TTC549 (cell line): Measurements from ENCODE around the gene WDR87.

ENCODE experiments used
- FAIRE-seq: peaks from 2 replicates; lab custom pipeline; 2012; peaks lifted over from hg19 to GRCh38; lab: Jason Lieb, UNC

WDR87 gene

DNA sequence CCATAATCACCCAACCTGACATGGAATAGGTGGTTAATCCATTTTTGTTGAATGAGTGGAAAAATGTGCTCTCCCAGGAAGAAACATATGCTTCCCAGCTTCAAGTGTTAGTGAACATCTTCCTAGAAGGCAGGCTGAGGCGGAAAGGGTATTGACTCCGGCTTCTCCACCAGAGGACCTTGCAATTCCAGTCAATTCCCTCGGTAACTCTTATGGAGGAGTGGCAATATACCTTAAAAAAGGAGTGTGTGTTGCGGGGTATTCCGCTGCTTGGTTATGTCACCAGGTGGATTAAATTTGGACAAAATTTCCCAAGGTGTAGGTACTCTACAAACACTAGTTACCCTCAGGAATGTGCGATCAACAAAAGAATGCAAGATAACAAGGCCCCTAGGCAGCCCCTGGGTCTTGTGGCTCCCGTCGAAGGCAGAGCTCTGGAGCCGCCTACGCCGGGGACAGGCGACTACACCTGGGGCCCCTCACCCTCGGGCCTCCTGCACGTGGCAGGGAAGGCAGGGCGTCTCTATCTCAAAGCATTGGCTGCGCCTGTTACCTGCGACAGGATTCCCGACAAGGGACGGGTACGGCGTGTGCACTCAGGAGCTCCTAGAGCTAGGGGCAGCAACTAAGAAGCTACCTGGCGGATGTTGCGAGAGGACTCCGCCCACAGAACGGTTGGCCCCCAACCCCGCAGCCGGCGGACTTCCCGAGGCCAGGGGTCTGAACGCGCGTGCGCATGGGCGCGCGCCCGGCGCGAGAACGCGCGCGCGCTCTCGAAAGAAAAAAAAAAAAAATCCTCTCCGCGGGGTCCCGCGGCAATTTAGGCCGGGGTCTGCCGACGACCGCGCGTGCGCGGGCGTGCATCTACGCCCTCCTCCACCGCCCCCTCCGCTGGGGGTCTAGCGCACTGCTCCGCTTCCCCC is at the start of gene WDR87:
TSS of gene WDR87 (minus strand) at position 649 of the 923 bp plus-strand sequence. CDS start 8,355 bp downstream, outside the sequence.
- FAIRE-seq: no peak

DNA sequence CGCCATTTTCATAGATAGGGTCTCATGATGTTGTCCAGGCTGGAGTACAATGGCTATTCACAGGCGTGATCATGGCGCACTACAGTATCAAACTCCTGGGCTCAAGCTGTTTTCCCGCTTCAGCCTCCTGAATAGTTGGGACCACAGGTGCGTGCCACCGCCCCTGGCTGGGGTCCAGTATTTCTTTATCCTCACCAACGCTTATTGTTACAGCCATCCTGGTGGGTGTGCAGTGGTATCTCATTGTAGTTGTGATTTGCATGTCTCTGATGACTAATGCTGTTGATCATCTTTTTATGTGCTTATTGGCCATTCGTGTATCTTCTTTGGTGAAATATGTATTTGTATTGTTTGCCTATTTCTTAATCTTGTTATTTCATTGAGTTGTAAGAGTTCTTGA is 49.6 kb upstream of the WDR87 start:
- no peak for FAIRE-seq

DNA sequence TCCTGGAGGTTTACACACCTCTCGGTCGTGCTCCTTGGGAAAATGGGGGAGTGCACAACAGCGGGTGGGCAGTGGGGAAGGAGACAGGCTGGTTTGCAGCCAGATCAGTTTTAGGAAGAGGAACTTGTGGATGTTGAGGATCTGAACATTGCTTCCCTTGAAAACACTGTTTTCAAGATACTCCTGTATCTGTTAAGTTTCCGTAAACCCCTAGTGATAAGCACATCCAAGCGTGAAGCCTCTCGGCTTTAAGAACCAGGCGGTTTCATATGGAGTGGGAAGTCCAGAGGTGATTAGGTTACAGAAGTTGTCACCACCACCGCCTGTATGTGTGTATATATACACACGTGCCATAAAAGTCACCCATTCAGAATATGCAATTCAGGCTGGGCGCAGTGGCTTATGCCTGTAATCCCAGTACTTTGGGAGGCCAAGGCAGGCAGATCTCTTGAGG is 48.1 kb upstream of the WDR87 start:
- no peak for FAIRE-seq

DNA sequence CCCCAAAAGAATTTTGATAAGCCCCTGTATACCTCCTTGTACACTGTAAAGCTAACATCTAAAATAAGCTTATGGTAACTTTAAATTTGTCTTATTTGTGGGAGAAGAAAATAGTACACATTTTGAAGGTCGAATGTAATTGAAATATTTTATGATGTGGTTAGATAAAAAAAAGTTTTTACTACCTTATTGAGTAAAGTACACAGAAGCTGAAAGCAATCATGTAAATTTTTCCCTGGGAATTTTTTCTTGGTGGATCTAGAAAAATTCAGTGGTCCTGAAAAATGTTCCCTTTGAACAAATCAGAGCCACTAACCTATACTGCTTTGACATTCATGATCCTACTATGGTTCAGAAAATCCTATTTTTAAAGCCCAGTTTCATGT is 47.5 kb upstream of the WDR87 start:
- no peak for FAIRE-seq

DNA sequence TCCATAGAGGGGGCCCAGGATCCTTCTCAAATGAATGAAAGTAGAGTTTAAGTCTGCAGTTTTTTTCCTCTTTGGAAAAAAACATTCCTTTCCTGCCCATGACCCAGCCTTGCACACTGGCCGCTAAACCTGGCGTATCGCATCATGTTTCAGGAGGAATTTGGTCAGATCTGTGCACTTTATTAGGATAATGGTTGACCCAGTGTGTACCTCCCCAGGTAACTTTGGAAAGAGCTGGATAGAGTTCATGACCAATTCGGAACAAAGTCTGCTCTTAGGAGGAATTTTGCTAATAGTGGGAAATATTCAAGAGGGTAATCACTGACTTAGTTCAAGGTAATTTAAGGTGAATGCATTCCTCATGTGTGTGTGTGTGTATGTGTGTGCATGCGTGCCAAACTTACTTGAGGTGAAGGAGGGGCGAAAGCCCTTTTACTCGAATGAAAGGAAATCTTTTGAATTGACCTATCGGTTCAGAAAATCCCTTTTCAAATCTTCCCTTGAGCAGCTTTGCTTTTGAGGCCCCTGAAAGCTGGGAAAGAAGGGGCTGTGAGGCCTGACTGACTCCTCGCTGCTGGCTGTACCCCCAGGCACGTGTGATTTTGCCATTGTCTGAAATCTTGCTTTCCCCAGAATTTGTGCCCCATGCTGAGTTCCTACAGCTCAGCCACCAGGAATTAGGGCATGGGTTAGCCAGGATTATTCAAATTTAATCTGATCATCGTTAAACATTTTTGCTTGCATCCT is 47.0 kb upstream of the WDR87 start:
- FAIRE-seq: no peak

DNA sequence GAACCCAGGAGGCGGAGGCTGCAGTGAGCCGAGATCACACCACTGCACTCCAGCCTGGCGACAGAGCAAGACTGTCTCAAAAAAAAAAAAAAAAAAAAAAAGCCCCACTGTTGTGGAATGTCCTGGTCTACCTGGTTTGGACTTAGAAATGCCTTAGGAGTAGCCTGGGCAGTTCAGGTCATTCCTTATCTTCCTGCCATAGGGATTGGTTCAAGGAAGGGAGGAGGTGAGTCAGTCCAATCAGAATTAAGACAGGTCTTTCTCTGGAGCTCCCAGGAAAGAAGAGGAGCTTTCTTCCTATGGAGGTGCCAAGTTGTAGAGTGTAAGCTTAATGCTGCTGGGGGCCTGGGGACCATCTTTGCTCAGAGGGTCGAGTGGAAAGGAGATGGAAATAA is 45.4 kb upstream of the WDR87 start:
- no peak for FAIRE-seq

DNA sequence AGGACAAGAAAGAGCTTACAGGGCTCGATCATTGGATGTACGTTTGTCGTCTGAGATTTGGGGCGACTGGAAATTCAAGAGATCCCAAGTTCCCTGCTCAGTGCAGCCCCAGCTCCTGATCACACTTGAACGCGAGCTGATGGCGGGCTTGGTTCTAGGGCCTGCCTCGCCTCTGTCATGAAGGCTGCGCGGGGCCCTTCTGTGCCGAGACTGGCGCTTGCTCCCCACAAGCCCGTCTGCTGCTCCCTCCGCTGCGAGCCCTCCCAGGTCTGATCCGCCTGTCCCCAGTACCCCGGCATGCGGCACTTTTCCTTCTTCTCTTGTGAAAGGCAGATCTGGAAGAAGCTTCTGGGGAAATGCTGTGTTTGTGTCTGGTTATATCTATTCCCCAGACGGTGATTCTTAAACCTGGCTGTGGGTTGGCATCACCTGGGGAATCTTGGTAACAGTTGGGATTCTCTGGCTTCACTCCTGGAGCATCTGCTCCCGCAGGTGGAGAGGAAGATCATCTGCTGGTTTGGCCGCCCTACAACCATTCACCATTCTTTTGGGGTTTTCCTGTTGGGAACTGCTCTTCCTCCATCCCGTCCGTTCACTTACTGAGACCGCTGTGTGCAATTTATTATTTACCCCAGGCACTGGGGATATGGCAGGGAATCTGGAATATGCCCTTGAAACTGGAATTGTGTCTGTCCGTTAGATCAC is 44.2 kb upstream of the WDR87 start:
- FAIRE-seq: no peak

DNA sequence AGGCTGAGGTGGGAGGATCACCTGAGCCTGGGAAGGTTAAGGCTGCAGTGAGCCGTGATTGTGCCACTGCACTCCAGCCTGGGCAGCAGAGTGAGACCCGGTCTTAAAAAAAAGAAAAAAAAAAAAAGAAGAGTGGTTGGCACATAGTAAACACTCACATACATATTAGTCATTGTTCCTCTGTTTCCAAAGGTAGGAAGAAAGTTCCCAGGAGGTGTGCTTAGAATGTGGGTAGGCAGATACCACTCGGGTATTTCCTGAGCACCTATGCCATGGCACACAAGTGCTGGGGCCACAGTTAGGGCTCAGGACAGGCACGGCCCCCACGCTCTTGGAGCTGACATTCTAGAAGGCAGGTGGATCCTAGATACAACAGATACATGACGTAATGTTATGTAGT is 42.0 kb upstream of the WDR87 start:
- no peak for FAIRE-seq

DNA sequence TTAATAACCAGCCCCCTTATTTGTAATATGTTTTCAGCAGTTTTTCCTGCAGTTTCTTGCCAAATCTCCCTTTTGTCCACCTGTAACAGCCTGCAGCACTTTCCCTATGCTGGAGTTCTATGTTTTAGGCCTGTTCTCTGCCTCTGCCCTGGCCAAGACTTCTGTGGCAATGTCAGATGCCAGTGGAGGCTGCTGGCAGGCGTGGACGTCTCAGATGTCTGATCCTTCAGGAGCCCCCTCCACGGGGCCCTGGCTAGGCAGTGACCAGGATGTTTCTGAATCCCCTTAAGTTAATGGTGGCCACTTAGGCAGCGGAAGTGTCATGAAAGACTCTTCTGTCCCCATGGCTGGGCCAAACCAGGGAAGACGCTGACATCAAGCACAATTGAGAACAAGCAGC is 41.4 kb upstream of the WDR87 start:
- no peak for FAIRE-seq

DNA sequence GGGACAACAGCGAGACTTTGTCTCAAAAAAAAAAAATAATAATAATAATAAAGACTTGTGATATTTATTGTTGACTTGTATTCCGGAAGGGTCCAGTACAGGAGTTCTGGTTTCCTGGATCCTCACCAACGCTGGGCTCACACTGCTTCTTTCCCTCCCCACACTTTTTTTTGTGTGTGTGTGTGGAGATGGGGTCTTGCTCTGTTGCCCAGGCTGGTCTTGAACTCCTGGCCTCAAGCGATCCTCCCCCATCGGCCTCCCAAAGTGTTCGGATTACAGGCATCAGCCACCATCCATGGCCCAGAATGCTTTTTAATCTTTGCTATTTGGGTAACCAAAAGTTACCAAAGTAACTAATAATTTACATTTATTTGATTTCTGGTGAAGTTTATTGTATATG is 39.7 kb upstream of the WDR87 start:
- FAIRE-seq: no peak

DNA sequence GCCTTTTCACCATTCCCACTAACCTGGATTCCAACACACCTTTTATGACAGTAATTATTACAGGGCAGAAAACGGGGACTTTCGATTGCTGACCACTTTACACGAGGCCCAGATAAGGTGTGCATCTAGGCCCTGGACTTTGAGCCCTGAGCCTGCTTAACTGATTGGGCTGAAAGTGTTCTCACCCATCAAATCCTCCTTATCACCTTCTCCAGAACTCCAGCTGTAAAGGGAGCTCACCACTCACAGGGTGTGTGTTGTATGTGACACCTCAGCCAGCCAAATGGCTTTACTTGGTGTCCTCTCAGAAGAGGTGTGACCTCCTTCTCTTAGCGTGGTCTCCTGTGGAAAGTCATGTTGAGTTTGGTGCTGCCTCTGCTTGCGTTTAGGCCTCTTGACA is 37.1 kb upstream of the WDR87 start:
- FAIRE-seq: no peak

DNA sequence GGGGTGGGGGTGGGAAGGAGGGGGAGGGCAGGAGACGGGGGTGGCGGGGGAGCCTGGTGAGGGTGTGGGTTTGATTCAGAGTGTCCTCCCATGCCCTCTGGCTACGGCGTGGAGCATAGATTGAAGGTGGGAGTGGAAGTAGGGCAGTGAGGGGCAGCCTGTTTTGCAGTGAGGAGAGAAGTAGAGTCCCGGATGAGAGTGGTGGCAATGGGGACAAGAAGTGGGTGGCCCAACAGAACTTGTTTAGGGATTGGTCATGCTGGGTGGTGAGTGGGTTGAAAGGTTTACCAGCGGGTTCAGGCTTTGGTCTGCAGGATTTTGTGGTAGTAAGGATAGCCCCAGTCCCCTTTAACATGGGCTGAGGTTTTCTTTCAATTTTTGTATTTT is 36.1 kb upstream of the WDR87 start:
- FAIRE-seq: no peak

DNA sequence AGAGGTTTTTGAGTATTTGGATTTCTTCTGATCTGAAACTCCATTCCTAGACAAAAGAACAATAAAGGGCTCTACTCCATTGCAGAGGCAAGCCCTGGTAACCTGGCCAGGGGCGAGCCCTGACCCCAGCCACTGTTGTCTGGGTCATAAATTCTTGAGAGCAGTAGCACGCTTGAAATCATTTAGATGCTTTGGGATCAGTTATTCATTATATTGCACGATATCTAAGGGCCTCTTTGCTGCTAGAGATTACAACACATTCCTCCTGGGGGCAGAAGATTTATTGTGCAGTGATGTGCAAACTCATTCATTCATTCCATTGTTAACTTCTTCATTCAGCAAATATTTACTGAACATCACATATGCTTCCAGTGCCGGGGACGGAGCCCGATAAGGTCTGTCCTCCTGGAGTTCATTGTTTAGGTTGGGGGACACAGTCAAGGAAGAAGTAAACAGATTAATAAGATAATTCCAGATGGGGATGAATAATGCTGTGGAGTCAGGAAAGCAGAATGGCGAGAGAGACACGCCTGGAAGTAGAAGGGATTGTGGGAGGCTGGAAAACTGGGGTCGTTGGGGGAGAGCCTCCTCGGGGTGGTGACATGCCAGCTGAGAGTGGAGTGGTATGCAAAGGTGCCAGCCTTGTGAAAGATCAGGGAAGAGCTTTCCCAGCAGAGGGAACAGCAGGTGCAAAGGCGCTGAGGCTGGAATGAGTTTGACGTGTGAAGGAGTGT is 35.6 kb upstream of the WDR87 start:
- FAIRE-seq: no peak

DNA sequence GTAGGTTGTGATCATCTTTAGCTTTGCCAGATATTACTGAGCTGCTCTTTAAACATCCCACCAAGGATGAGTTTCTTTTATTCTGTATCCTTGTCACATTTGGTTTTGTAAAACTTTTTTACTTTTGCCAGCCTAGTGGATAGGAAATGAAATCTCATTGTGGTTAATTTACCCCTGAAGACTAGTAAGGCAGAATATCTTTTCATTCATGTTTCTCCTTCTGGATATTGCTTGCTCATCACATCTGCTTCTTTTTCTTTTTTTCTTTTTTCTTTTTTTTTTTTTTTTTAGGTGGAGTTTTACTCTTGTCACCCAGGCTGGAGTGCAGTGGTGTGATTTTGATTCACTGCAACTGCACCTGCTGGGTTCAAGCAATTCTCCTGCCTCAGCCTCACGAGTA is 32.0 kb upstream of the WDR87 start:
- FAIRE-seq: no peak

DNA sequence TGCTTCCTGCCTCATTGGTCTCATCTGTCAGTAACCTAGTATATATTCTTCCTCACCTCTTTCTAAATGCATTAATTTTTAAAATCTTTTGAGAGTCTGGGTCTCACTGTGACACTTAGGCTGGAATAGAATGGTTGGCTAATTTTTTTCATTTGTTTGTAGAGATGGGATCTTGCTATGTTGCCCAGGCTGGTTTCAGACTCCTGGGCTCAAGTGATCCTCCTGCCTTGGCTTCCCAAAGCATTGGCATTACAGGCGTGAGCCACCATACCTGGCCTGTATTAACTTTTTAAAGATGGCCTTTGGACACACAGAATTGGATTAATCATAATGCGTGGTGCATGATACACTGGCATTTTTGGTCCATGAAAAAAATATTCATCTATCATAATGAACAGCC is 30.5 kb upstream of the WDR87 start:
- FAIRE-seq: no peak

DNA sequence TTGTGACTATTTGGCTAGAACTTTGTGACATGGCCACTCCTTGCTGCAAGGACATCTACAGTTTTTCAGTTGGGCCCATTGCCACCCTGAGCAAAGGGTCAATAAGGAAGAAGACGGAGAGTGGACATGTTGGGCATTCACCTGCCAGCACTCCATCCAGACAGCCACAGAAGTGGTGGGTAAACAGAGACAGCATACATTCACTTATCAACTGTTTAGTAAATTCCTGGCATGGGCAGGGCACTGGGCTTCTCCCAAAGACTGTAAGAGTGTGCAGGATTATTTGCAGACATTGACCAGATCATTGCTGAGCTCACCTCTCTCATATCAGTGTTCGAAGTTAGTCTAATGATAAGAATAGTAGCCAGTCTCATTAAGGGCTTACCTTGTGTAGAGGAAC is 29.8 kb upstream of the WDR87 start:
- no peak for FAIRE-seq

DNA sequence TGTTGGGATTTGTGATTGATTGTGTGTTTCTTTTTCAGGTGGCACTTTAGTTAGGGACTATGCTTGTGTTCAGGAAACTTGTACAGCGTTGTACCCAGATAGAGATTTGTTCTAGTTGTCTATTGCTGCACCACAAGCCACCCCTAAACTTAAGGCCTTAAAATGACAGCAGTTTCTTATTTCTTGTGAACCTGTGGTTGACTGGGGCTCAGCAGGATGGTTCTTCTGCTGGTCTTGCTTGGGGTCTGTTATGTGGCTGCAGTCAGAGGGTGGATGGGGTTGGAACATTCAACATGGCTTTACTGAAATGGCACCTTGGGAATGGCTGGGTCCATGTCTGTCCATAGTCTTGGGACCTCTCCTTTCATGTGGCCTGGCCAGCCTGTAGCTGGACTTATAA is 28.9 kb upstream of the WDR87 start:
- no peak for FAIRE-seq

DNA sequence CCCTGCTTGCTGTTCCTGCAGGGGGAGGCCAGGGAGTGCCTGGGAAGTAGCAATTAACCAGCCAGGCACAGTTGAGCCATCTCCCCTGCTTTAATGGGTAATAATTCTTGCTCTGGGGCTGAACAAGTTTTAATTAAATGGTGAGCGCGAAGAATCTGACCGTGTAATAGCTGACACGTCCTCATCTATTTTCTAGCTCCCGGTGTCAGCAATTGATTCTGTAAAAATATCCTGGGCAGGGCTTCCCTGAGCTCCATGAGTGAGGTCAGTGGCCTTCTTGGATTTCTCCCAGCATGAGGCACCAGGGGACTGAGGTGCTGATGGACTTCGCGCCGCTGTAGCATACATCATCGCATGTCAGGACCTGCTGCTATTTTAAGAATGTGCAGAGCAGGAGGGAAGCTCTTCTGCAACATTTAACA is 27.6 kb upstream of the WDR87 start:
- no peak for FAIRE-seq

DNA sequence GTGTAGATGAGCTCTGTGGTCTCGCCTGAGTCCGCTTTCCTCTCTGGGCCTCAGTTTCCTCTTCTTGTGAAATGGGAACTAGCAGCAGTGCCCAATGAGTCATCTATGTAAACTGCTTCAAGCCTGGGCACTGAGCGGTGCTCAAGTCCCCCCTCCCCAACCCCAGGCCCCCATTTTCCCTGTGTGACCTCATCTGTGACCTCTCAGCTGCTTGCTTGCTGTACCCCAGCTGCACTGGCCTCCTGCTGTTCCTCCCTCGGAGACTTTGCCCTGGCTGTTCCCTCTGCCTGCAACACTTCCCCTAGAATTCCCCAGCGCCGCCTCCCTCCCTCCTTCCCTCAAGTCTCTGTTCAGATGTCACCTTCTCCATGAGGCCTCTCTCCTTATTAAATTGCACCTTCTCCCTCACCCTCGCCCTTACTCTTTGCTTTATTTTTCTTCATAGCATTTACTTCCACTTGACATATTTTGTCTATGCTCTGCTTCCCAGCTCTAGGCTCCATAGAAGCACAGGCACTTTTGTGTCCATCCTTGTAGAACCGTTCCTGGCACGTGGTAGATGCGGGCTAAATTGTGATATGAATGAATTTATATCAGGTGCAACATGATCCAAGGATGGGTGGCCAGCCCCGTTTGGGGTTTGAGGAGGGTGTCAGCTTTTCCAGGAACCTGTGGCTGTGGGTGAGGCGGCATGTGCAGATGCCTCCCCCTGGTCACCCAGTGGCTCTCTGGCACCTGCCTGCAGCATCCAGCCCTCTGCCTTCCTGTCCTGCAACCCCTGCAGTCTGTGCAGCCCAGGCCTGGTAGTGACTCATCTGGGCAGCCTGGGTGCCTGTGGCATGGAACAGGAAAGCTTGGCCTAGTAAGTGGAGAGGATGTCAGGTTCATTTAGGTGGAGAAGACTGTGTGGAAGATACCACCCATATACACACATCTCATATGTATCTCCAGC is 26.9 kb upstream of the WDR87 start:
- FAIRE-seq: no peak

DNA sequence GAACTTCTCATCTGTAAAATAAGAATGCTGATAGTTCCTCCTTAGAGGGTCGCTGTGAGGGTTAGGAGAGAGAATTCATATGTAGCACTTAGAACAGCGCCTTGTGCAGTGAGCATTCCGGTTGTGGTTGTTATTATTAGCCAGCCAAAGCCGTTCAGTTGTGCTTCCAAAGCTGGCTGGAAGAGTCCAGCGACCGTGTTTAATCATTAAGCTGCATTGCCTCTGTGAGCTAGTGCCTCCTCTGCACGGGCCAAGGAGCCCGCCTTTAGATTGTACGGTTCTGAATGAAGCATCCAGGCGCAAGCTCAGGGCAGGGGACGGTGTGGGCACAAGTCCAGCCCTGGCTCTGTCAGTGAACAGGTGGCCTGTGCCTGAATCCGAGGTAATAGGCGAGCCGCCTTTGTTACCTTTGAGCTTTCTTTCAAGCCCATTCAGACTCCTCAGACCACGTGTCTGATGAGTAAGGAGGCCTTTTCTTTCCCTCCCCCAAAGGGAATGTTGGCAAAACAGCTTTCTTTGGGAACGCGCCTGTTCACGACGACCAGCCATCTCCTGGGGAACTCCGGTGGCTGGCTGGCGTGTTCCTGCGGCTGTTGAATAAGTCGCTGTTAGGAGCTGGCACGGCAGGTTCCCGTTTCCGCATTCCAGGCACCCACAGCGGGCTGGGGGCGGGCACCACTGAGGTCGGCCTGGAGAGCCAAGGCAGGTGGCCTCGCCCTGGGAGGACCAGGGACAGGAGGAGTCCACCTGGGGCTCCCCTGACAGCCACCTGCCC is 25.7 kb upstream of the WDR87 start:
- no peak for FAIRE-seq
